AG09319 (cell line): ENCODE measurements around the gene JPH4.
"Not testable (repeated sequence)": the region's sequence is repeated elsewhere in the genome, so short reads cannot be mapped to it uniquely, and the experiment has no call there.

Experiments
- DNase-seq: peaks from one replicate; pipeline ENCODE4 v3.0.0-alpha.2; 2010; ENCODE audit warnings: low read depth; ENCODE audit errors: extremely low read depth
- TF ChIP-seq, protein P1 (sequence below): IDR thresholded peaks from 2 replicates; pipeline ENCODE4 v1.5.1; 2011; ENCODE audit warnings: low read depth, mild to moderate bottlenecking, inconsistent platforms, low read length, moderate library complexity

Gene JPH4

DNA sequence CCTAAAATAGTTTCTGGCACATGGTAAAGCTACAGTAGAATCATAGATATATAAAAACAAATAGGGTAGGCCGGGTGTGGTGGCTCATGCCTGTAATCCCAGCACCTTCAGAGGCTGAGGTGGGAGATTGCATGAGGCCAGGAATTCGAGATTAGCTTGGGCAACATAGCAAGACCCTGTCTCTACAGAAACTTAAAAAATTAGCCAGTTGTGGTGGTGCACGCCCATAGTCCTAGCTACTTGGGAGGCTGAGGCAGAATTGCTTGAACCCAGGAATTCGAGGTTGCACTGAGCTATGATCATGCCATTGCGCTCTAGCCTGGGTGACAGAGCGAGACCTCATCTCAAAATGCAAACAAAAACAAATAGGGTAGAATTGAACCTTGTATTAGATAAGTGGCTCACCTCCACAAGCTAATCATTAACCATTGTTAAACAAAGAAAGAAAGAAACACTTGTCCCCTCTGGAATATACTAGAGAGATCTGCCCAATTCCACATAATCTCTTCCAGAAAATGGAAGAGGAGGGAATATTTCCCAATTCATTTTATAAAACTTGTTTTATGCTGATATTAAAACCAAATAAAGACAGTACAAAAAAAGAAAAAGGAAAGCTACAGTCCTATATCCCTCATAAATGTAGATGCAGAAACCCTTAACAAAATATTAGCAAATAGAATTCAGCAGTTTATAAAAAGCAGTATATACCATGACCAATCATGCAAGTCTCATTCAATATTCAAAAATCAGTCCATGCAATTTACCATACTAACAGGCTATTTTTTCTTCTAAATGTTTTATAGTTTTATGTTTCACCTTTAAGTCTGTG lies 34.9 kb upstream of the JPH4 start:
- no peak for DNase-seq
- TF ChIP-seq, protein P1, sequence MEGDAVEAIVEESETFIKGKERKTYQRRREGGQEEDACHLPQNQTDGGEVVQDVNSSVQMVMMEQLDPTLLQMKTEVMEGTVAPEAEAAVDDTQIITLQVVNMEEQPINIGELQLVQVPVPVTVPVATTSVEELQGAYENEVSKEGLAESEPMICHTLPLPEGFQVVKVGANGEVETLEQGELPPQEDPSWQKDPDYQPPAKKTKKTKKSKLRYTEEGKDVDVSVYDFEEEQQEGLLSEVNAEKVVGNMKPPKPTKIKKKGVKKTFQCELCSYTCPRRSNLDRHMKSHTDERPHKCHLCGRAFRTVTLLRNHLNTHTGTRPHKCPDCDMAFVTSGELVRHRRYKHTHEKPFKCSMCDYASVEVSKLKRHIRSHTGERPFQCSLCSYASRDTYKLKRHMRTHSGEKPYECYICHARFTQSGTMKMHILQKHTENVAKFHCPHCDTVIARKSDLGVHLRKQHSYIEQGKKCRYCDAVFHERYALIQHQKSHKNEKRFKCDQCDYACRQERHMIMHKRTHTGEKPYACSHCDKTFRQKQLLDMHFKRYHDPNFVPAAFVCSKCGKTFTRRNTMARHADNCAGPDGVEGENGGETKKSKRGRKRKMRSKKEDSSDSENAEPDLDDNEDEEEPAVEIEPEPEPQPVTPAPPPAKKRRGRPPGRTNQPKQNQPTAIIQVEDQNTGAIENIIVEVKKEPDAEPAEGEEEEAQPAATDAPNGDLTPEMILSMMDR: no peak

DNA sequence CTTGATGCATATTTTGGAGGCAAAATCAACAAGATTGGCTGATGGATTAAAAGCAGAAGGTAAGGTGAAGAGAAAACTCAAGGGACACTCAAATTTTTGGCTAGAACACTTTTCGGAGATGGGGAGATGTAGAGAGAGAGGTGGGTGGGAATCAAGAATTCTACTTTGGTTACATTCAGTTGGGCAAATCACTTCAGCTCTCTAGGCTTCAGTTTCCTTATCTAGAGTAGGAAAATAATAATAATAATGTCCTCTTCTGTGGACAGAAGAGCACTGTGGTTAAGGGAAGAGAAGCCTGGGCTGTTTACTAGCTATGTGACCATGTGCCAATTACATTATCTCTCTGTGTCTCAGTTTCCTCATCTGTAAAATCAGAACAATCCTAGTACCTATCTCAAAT lies 34.2 kb upstream of the JPH4 start:
- TF ChIP-seq, protein P1: no peak
- no peak for DNase-seq

DNA sequence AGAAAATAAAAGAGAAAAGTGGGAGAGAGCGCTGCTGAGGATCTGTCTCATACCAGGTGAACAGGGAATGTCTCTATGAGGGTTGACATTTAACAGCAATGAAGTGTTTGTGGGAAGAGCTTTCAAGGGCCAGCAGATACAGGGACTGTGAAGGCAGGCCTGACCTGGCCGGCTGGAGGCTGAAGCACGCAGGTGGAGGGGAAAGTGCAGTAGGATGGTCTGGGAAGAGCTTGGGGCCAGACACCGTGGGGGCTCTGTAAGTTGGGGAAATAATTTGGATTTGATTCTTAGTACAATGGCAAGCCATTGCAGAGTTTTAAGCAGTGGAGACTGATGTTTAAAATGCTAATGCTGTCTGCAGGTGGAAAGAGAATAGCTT lies 33.8 kb upstream of the JPH4 start:
- TF ChIP-seq, protein P1: no peak

DNA sequence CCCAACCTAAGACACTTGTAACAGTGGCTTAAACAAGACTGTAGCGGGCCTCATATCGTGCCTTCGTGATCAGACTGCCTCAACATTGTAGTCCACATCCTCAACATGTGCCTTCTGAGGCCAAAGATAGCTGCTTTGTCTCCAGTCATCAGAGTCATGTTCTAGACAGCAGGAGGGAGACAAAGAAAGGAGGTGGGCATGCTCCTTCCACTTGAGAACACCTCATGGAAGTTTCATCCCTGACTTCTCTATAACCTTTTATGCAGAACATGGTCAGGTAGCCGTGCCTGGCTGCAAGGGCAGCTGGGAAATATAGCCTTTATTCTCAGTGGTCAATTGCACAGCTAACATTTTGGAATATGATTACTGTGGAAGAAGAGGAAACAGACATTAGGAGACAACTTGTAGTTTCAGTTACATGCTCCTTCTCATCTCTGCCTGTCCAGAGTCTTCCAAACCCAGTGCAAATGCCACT lies 32.3 kb upstream of the JPH4 start:
- TF ChIP-seq, protein P1: no peak
- DNase-seq: no peak

More for the DNA sequence above, 33.8 kb upstream of the JPH4 start:
- DNase-seq: no peak

DNA sequence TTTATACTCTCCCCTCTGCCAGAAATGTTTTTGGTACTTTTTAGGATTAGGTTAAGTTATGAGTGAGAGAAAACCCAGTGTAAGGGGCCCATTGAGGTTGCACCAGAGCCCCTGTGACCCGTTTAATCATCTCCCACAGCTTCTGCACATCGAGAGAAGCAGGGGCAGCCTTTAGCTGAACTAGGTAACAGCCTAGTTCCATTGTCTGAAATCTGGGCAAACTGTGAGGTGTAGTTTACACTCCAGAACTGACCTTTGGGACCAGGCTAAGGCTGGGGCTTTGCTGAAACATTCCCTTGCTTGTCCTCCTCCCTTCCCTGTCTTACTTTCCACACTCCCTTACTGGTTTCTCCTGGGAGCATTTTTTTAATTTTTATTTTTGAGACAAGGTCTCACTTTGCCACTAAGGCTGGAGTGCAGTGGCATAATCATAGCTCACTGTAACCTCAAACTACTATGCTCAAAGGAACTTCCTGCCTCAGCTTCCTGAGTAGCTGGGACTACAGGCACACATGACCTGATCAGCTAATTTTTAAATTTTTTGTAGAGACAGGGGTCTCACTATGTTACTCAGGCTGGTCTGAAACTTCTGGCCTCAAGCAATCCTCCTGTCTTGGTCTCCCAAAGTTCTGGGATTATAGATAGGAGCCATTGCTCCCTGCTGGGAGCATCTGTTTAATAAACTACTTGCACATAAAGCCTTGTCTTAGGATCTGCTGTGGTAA lies 31.7 kb upstream of the JPH4 start:
- TF ChIP-seq, protein P1: no peak
- no peak for DNase-seq

DNA sequence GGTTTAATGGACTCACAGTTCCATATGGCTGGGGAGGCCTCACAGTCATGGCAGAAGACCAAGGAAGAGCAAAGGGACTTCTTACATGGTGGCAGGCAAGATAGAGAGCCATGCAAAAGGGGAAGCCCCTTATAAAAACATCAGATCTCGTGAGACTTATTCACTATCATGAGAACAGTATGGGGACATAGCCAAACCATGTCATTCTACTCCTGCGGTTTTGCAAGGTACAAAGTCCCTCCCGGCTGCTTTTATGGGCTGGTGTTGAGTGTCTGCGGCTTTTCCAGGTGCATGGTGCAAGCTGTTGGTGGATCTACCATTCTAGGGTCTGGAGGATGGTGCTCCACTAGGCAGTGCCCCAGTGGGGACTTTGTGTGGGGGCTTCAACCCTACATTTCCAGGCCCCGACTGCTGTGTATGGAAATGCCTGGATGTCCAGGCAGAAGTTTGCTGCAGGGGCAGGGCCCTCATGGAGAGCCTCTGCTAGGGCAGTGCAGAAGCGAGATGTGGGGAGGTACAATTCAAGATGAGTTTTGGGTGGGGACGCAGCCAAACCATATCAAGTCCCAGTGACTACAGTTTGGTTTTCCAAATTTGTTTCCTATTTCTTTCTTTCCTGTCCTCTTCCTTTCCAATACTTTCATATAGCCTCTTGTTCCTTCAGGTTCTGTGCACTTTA lies 31.0 kb upstream of the JPH4 start:
- not testable (repeated sequence) for DNase-seq

DNA sequence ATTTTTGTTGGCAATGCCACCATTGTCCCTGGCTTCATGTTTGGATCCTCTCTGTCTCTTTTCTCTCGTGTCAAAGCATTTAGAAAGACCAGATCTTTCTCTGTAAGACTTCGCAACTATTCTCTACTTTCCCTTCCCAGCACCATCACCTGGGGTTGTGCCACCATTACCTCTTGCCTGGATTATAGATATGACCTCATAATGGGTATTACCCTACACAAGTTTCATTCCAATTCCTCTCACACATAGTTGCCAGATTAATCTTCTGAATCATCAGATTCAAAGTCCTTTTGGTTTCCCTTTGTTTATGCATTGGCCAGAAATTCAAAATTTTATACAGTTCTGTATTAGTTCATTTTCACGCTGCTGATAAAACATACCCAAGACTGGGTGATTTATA lies 30.4 kb upstream of the JPH4 start:
- no peak for DNase-seq
- TF ChIP-seq, protein P1: no peak
